Fibroblast of mammary gland (primary cell): Measurements from ENCODE around the gene SLC38A2.
A peak's percentile ranks its signal among the peaks of the same experiment; 100 is the strongest.

ENCODE experiments used
- DNase-seq: peaks from one replicate; pipeline ENCODE4 v3.0.0-alpha.2; 2010; ENCODE audit warnings: low read depth
- H3K4me3 ChIP-seq: 2 replicates; pipeline ENCODE4 v1.5.1; 2011; ENCODE audit warnings: low read depth, mild to moderate bottlenecking, low read length, moderate library complexity; ENCODE audit not compliant: control insufficient read depth
- TF ChIP-seq, protein P1 (sequence below): conservative IDR thresholded peaks from 2 replicates; pipeline ENCODE4 v1.5.1; 2011; ENCODE audit warnings: low read depth, low read length, inconsistent platforms; ENCODE audit not compliant: control insufficient read depth, insufficient read depth

Gene SLC38A2

DNA sequence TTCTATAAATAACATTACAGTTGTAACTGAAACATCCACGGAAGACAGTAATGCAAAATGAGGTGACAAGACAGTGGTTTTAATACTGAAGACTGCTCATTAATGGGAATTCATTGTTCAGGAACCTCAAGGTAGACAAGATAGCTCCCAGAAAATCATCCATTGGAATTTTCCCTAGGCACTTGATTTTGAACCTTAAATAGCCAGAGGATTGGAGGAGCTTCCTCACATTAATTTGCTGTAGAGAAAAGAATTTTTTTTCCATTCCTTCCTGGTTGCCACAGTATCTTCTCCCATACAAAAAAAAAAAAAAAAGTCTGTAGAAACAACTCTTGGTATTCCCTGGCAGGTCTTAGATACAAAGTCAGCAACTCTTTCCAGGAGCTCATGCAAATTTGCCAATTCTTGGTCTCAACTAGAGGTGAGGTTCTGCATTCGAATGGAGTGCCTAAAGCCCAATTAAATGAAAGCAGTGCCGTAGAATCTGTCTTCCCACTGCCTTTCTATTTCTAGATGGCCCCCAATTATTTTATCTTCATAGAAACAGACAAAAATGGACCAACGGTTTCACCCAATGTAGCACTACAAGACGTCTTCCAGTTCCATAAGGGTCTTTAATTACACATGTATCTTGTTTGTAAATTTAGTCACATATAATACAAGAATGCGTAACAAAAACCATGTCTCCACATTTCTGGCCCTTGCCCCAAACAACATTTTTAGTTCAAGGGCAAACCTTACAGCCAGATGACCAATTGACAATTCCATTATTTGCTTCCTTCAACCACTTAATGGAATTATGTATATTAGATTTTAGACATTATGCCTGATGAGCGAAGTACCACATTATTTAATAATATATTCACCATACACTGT, 13.5 kb downstream of the SLC38A2 start:
- DNase-seq = no peak
- no peak overlapping the region for H3K4me3 ChIP-seq
- TF ChIP-seq, protein P1, sequence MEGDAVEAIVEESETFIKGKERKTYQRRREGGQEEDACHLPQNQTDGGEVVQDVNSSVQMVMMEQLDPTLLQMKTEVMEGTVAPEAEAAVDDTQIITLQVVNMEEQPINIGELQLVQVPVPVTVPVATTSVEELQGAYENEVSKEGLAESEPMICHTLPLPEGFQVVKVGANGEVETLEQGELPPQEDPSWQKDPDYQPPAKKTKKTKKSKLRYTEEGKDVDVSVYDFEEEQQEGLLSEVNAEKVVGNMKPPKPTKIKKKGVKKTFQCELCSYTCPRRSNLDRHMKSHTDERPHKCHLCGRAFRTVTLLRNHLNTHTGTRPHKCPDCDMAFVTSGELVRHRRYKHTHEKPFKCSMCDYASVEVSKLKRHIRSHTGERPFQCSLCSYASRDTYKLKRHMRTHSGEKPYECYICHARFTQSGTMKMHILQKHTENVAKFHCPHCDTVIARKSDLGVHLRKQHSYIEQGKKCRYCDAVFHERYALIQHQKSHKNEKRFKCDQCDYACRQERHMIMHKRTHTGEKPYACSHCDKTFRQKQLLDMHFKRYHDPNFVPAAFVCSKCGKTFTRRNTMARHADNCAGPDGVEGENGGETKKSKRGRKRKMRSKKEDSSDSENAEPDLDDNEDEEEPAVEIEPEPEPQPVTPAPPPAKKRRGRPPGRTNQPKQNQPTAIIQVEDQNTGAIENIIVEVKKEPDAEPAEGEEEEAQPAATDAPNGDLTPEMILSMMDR = no peak

- DNase-seq = no peak
- no peak overlapping the region for H3K4me3 ChIP-seq
- TF ChIP-seq, protein P1 = no peak
These were observed 14.3 kb downstream of the SLC38A2 start for GRCh38 chr12:46358325-46358700.

- DNase-seq = peak; percentile 90
- TF ChIP-seq, protein P1 = no peak
- H3K4me3 ChIP-seq = no peak overlapping the region
These were observed 14.9 kb downstream of the SLC38A2 start for GRCh38 chr12:46357438-46358324.

DNA sequence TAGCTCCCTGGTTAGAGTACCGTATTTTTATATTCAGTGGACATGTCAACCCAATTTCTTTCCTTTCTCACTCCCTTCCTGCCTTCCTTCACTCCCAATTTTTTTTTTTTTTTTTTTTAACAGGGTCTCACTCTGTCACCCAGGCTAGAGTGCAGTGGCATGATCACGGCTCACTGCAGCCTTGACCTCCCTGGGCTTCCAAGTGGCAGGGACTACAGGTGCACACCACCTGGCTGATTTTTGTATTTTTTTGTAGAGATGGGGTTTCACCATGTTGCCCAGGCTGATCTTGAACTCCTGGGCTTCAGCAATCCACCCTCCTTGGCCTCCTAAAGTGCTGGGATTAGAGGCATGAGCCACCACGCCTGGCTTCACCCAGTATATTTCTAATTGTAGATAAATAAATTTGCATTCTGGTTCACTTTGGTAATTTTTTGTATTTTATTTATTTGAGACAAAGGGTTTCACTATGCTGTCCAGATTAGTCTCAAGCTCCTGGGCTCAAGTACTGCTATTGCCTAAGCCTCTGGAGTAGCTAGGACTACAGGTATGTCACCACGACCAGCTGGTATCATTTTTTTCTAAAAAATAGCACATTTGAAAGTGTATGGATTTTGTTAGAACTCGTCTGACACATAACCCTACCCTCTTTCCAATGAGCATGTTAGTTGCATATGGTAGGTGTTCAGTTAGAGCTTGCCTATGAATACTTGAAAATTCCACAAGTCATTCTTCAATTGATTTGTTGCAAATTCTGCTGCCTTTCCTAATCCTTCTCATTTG, 15.7 kb downstream of the SLC38A2 start:
- DNase-seq = no peak
- H3K4me3 ChIP-seq = no peak overlapping the region
- TF ChIP-seq, protein P1 = no peak

DNA sequence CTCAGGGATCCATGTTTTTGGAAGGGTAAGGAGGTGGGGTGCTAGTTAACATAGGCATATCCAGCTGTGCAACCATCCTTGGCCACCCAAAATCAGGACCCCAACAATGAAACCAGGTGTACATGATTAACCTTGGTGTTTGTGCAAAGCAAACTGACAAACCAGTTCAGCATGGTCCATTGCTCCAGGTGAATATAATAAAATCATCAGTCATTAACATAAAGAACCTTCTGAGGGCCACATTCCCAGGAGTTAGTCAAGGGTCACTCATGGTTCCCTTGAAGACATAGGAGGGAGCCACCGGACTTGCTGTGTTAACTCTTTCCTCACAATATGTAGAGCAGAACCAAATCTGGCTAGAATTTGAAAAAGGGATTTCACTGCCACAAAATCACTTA, 17.8 kb downstream of the SLC38A2 start:
- TF ChIP-seq, protein P1 = no peak
- no peak for DNase-seq
- H3K4me3 ChIP-seq = no peak overlapping the region

DNA sequence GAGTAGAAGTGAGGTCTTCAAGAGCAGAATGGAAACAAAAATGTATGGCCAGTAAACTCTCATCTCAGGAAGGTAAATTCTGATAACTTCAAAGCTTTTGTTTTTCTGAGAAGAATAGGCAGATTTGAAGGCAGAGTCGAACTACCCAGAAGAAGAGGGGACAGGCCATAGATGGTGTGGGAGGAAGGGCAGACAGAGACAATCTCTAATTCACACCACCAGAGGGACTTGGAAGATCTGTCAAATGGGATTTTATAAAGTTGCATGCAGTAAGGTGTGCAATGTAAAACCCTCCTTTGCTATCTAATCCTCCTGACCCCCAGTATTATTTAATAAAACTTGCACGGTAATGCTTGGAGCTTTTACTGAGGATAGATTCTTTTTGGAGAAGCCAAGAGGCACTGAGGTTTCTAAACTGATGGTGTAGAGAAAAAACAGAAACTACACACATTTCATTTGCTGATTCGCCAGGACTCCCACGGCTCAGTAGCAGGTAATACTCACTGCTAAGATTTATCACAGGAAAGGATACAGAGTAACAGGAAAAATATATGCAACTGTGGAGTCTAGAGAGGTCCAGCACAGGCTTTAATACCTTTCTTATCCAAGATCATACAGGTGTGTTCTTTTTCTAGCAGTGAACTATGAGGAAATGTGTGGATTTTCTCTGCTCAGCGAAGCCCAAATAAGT, 18.3 kb downstream of the SLC38A2 start:
- no peak overlapping the region for H3K4me3 ChIP-seq
- TF ChIP-seq, protein P1 = peak; percentile 21
- DNase-seq = no peak
